ENCODE data around the gene SIDT2.

DNA sequence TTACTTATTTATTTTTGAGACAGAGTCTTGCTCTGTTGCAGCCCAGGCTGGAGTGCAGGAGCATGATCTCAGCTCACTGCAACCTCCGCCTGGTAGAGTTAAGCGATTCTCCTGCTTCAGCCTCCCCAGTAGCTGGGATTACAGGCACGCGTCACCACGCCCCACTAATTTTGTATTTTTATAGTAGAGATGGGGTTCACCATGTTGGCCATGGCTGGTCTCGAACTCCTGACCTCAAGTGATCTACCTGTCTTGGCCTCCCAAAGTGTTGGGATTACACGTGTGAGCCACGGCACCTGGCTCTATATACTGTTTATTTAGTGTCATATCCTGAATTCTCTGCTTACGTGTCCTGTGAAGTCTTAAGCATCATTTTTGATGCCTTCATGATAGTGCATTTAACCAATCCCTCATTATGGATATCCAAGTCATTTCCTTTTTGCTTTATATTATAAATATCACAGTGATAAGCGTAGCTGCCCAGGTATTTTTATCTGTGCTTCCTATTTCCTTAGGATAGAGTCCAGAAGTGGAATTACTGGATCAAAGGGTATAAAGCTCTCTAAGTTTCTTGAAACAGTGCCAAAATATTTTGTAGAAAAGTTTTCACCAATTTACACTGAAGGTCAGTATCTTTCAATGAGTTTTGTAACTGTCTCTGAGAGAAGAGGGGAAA is 871 bp upstream of the SIDT2 start:
- TF ChIP-seq EP300 (conservative IDR thresholded peaks at IDR 0.05; ENCODE audit: poor library complexity, severe bottlenecking) (no peak), MXI1 (conservative IDR thresholded peaks at IDR 0.05; ENCODE audit: poor library complexity, severe bottlenecking) (no peak), EZH2 (IDR thresholded peaks at IDR 0.05; ENCODE audit: borderline replicate concordance, insufficient read depth, low read length, poor library complexity, severe bottlenecking) (no peak), TAF1 (IDR thresholded peaks at IDR 0.05; ENCODE audit: low read depth) (no peak), SMC3 (conservative IDR thresholded peaks at IDR 0.05; ENCODE audit: poor library complexity) (no peak), RAD21 (conservative IDR thresholded peaks at IDR 0.05) (no peak), POLR2AphosphoS5 (IDR thresholded peaks at IDR 0.05) (no peak)
- TF ChIP-seq, protein P1, sequence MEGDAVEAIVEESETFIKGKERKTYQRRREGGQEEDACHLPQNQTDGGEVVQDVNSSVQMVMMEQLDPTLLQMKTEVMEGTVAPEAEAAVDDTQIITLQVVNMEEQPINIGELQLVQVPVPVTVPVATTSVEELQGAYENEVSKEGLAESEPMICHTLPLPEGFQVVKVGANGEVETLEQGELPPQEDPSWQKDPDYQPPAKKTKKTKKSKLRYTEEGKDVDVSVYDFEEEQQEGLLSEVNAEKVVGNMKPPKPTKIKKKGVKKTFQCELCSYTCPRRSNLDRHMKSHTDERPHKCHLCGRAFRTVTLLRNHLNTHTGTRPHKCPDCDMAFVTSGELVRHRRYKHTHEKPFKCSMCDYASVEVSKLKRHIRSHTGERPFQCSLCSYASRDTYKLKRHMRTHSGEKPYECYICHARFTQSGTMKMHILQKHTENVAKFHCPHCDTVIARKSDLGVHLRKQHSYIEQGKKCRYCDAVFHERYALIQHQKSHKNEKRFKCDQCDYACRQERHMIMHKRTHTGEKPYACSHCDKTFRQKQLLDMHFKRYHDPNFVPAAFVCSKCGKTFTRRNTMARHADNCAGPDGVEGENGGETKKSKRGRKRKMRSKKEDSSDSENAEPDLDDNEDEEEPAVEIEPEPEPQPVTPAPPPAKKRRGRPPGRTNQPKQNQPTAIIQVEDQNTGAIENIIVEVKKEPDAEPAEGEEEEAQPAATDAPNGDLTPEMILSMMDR (IDR thresholded peaks at IDR 0.05; ENCODE audit: poor library complexity, severe bottlenecking): no peak
- TF ChIP-seq, protein P2, sequence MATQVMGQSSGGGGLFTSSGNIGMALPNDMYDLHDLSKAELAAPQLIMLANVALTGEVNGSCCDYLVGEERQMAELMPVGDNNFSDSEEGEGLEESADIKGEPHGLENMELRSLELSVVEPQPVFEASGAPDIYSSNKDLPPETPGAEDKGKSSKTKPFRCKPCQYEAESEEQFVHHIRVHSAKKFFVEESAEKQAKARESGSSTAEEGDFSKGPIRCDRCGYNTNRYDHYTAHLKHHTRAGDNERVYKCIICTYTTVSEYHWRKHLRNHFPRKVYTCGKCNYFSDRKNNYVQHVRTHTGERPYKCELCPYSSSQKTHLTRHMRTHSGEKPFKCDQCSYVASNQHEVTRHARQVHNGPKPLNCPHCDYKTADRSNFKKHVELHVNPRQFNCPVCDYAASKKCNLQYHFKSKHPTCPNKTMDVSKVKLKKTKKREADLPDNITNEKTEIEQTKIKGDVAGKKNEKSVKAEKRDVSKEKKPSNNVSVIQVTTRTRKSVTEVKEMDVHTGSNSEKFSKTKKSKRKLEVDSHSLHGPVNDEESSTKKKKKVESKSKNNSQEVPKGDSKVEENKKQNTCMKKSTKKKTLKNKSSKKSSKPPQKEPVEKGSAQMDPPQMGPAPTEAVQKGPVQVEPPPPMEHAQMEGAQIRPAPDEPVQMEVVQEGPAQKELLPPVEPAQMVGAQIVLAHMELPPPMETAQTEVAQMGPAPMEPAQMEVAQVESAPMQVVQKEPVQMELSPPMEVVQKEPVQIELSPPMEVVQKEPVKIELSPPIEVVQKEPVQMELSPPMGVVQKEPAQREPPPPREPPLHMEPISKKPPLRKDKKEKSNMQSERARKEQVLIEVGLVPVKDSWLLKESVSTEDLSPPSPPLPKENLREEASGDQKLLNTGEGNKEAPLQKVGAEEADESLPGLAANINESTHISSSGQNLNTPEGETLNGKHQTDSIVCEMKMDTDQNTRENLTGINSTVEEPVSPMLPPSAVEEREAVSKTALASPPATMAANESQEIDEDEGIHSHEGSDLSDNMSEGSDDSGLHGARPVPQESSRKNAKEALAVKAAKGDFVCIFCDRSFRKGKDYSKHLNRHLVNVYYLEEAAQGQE (IDR thresholded peaks at IDR 0.05; ENCODE audit: borderline replicate concordance): no peak

Measured in neural cell (in vitro differentiated cells).